DMS 273 treated with DMSO at 0.1 percent for 48 hours (cell line): ENCODE data around the gene VPS9D1.
"Not testable (repeated sequence)": the region's sequence is repeated elsewhere in the genome, so short reads cannot be mapped to it uniquely, and the experiment has no call there.

Experiments
- DNase-seq: peaks from one replicate; lab custom pipeline; 2025; lab: John Stamatoyannopoulos, UW

The VPS9D1 gene

GRCh38 chr16:89693289-89693731 lies 27.4 kb downstream of the VPS9D1 start:
- no peak for DNase-seq

GRCh38 chr16:89691986-89692569 lies 28.6 kb downstream of the VPS9D1 start:
- DNase-seq: no peak

- DNase-seq: no peak
Observed at GRCh38 chr16:89691231-89691985, 29.3 kb downstream of the VPS9D1 start.

- DNase-seq: no peak
Observed at GRCh38 chr16:89690392-89690901, 30.3 kb downstream of the VPS9D1 start.

DNA sequence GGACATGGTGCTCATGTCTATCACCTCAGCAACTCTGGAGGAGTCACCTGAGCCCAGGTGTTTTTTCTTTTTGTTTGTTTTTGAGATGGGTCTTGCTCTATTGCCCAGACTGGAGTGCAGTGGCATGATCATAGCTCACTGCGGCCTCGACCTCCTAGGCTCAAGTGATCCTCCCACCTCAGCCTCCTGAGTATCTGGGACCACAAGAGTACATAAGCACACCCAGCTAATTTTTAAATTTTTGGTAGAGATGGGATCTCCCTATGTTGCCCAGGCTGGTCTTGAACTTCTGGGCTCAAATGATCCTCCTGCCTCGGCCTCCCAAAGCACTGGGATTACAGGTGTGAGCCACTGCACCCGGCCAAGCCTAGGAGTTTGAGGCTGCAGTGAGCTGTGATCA lies 31.1 kb downstream of the VPS9D1 start:
- DNase-seq: not testable (repeated sequence)

DNA sequence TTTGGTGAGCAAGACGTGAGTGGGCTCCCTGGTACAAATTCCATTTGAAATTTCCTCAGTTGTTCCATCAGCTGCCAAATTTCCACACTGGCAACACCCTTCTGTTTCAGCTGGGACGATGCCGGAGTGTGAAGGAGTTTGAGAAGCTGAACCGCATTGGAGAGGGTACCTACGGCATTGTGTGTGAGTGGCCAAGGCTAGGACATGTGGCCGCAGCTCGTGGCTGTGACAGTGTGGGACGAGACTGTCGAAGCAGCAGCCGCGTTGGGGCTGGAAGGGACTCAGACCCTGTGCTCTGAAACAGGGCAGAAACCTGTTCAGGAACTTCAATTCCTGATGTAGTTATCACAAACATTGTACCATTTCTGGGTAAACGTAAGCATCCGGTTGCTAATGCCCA lies 31.6 kb downstream of the VPS9D1 start:
- DNase-seq: no peak

DNA sequence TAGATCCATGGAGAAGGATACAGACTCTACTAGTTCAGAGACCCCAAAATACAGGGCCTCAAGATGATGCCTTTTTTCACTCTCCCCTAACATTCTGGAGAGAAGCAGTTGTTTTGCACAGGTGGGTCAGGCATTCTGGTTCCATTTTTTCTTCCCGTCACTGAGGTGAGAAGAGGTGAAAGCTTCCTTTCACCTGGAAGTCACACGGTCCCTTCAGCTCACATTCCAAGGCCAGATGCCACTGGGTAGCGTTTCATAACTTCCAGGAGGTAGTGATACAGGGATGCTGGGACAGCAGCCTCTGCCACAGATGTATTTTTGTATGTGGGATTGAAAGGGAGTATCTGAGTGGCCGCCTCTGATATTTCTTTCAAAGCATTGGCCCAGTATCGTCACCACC lies 32.3 kb downstream of the VPS9D1 start:
- no peak for DNase-seq

- DNase-seq: no peak
Observed at GRCh38 chr16:89687092-89687940, 33.4 kb downstream of the VPS9D1 start.

GRCh38 chr16:89686520-89687091 lies 34.1 kb downstream of the VPS9D1 start, which contains the start of gene CDK10:
TSS of gene CDK10 (plus strand) at chr16:89686689. CDS start at chr16:89686711, 22 bp downstream.
- DNase-seq: peak; percentile 72

GRCh38 chr16:89685916-89686315 lies 34.8 kb downstream of the VPS9D1 start:
- DNase-seq: no peak

GRCh38 chr16:89678258-89678657 lies 42.4 kb downstream of the VPS9D1 start:
- DNase-seq: no peak

DNA sequence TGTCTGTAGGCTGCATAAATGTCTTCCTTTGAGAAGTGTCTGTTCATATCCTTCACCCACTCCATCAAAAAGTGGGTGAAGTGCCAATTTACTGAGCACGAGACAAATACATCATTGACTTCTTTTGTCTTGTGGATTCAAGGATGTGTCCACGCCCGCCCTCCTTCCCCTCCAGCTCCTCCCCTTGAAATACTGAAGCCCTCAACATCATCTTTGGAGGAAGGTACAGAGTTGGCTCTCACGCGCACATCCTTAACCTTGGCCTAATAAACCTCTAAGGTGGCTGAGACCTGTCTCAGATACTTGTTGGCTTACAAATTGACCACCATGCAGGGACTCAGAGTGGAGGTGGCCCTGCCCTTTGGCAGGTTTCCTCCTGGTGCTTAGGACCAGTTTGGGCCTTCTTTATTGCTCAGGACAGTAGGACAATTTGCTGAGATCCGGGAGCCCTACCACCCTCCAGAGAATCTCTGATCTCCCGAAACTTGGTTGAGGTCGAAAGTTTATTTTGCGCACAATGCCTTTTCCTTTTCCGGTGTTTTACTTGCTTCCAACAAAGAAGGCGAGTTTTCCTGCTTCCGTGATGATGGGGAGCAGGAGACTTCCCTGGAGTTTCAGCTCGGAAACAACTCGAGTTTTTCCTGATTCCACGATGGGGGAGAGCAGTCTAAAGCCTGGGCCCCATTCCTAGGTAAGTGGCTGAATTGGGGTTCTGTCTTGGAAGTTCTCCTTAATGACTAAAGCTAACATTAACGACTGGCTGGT lies 48.3 kb downstream of the VPS9D1 start:
- no peak for DNase-seq

DNA sequence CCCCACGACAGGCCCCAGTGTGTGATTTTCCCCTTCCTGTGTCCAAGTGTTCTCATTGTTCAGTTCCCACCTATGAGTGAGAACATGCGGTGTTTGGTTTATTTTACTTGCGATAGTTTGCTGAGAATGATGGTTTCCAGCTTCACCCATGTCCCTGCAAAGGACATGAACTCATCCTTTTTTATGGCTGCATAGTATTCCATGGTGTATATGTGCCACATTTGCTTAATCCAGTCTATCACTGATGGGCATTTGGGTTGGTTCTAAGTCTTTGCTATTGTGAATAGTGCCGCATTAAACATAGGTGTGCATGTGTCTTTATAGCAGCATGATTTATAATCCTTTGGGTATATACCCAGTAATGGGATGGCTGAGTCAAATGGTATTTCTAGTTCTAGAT lies 49.1 kb downstream of the VPS9D1 start:
- not testable (repeated sequence) for DNase-seq

DNA sequence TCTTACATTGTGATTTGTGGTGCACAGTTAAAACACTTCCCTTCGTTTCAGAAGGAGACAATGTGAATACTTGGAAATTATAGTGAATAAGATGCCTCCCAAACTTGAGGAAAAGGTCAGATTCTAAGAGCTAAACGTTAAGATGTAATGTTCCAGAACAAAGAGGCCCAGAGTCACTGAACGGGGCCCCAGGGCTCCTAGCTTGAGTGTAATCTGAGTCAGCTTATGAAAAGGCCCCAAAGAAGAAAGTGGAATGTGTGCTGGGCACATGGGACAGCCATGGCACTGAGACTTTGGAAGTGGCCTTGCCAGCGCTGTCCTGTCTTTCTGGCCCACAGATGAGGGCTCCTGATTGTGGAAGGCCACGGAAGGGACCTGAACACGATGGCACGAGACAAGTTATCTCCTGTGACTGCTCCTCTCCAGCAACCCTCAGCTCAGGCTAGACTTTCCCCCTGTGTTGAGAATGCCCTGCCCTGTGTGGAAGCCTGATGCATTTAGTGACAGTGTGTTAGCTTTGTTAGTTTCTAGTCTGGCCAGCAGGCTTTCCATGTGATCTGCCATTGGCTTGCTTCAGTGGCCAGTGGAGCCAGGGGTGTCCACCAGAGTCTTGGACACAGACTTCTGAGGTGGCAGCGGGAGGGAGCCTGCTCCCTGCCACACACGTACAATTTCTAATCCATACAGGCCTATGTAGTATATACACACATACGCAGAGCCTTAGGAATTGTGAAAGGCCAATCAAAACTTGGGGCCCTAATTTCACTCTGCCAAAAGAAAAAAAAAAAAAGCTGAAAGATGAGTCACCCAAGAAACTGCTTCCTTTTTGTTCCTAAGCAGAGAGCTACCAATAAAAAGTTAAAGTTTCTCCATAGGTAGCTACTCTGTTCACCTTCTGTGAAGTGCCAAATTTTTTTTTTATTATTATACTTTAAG lies 49.9 kb downstream of the VPS9D1 start:
- no peak for DNase-seq

GRCh38 chr16:89669755-89670154 lies 50.9 kb downstream of the VPS9D1 start:
- no peak for DNase-seq

- DNase-seq: no peak
Observed at GRCh38 chr16:89668790-89669158, 51.9 kb downstream of the VPS9D1 start.

DNA sequence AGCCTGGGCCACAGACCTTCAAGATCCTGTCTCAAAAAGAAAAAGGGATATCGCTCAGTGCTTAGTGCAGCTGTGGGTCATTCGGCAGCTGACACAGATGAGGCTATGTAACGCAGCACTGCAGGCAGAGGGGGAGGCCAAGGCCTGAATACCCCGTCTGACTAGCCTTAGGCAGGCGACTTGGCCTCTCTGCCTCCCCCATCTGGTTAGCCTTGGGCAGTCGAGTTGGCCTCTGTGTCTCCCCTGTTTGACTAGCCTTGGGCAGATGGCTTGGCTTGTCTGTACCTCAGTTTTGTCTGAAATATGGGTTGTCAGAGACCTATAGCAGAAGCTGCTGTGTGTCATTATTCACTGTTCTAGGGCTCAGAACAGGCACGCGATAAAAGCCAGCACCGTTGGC lies 53.1 kb downstream of the VPS9D1 start:
- DNase-seq: no peak

GRCh38 chr16:89667000-89667399 lies 53.7 kb downstream of the VPS9D1 start:
- not testable (repeated sequence) for DNase-seq

DNA sequence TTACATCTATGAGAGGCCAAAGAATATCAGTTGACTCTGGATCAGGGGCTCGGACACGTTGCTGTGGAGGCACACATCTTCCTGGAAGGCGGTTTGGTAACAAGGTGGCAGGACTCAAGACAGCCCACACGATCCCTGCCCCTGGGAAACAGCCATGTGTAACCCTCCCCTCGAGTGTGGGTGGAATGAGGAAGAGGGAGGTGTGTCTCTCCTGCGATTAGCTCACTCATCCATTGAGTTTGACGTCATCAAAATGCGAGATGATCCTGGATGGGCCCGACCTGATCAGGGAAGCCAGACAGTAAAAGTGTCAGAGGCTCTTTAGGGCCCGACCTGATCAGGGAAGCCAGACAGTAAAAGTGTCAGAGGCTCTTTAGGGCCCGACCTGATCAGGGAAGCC lies 56.5 kb downstream of the VPS9D1 start:
- not testable (repeated sequence) for DNase-seq

GRCh38 chr16:89661215-89661614 lies 59.5 kb downstream of the VPS9D1 start:
- DNase-seq: no peak
